GM12878 (cell line): ENCODE measurements around the gene ACTRT3.

Experiments
- ATF3 ChIP-seq: IDR thresholded peaks from 2 replicates; pipeline ENCODE4 v1.6.1; 2011; ENCODE audit warnings: low read depth, mild to moderate bottlenecking, low read length, moderate library complexity, borderline replicate concordance; ENCODE audit errors: extremely low read depth
- HCFC1 ChIP-seq: fragments of 150-350 bp; IDR thresholded peaks from 2 replicates; pipeline ENCODE4 v1.6.1; 2014; ENCODE audit warnings: low read length
- JUNB ChIP-seq: IDR thresholded peaks from 2 replicates; pipeline ENCODE4 v1.6.1; 2016; ENCODE audit warnings: antibody characterized with exemption, mild to moderate bottlenecking
- TAF1 ChIP-seq: IDR thresholded peaks from 2 replicates; pipeline ENCODE4 v1.6.1; 2011; ENCODE audit warnings: mild to moderate bottlenecking, low read depth, low read length, borderline replicate concordance
- YY1 ChIP-seq: IDR thresholded peaks from 2 replicates; pipeline ENCODE4 v1.6.1; 2011; ENCODE audit warnings: low read depth, mild to moderate bottlenecking, low read length
- ZNF274 ChIP-seq: IDR thresholded peaks from one replicate; pipeline ENCODE4 v1.8.0; 2011; ENCODE audit not compliant: insufficient read length, insufficient read depth
- TF ChIP-seq, protein P1 (sequence below), 3 experiments: IDR thresholded peaks in 2 of 3; conservative IDR thresholded peaks in 1 of 3; 2 replicates each; pipeline ENCODE4 v1.5.1; 2011; ENCODE audit warnings: low read depth in 3 of 3, low read length in 3 of 3, mild to moderate bottlenecking in 3 of 3, control low read depth in 2 of 3, moderate library complexity in 2 of 3, inconsistent platforms in 1 of 3, mixed read lengths in 1 of 3; ENCODE audit not compliant: control insufficient read depth in 2 of 3, insufficient read depth in 1 of 3; ENCODE audit errors: extremely low read depth in 1 of 3
- TF ChIP-seq, protein P2 (sequence below): fragments of 150-350 bp; IDR thresholded peaks from 2 replicates; pipeline ENCODE4 v1.6.1; 2014; ENCODE audit warnings: mild to moderate bottlenecking, low read depth, low read length

DNA sequence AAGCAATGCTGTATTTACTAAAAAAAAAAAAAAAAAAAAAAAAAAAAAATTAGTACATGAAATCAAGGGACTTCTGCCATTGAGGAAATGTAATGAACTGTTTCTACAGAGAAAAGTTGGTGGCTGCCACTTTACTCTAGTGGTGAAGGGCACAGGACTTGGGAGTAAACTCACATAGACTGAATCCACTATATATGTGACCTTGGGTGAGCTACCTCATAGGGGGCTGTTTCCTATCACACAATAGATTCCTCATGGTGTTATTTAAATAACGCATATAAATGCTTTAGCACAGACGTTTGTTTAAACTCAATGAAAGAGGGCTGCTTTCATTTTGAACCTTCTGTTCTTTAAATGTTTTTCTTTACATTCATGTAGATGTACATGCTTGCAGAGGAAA, 30.3 kb downstream of the ACTRT3 start:
- TF ChIP-seq YY1 (no peak), ZNF274 (no peak), JUNB (no peak), ATF3 (no peak), HCFC1 (no peak), TAF1 (no peak)
- TF ChIP-seq, protein P1, sequence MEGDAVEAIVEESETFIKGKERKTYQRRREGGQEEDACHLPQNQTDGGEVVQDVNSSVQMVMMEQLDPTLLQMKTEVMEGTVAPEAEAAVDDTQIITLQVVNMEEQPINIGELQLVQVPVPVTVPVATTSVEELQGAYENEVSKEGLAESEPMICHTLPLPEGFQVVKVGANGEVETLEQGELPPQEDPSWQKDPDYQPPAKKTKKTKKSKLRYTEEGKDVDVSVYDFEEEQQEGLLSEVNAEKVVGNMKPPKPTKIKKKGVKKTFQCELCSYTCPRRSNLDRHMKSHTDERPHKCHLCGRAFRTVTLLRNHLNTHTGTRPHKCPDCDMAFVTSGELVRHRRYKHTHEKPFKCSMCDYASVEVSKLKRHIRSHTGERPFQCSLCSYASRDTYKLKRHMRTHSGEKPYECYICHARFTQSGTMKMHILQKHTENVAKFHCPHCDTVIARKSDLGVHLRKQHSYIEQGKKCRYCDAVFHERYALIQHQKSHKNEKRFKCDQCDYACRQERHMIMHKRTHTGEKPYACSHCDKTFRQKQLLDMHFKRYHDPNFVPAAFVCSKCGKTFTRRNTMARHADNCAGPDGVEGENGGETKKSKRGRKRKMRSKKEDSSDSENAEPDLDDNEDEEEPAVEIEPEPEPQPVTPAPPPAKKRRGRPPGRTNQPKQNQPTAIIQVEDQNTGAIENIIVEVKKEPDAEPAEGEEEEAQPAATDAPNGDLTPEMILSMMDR (IDR thresholded peaks at IDR 0.05 in 2 of 3, conservative IDR thresholded peaks at IDR 0.05 in 1 of 3; ENCODE audit: control insufficient read depth in 2 of 3, extremely low read depth in 1 of 3, insufficient read depth in 1 of 3, low read depth in 3 of 3, low read length in 3 of 3), result no peak
- TF ChIP-seq, protein P2, sequence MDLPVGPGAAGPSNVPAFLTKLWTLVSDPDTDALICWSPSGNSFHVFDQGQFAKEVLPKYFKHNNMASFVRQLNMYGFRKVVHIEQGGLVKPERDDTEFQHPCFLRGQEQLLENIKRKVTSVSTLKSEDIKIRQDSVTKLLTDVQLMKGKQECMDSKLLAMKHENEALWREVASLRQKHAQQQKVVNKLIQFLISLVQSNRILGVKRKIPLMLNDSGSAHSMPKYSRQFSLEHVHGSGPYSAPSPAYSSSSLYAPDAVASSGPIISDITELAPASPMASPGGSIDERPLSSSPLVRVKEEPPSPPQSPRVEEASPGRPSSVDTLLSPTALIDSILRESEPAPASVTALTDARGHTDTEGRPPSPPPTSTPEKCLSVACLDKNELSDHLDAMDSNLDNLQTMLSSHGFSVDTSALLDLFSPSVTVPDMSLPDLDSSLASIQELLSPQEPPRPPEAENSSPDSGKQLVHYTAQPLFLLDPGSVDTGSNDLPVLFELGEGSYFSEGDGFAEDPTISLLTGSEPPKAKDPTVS, result no peak
